OCI-LY1 (cell line): Measurements from ENCODE around the gene CHSY1.

Experiments
- H2AFZ ChIP-seq: fragments of 200-600 bp; sonication (generic), shearing (Covaris generic); 2 replicates; pipeline ENCODE4 v1.6.0; 2014; ENCODE audit warnings: antibody characterized with exemption, mild to moderate bottlenecking, low read length
- H3F3A ChIP-seq: fragments of 200-600 bp; sonication (generic), shearing (Covaris generic); 2 replicates; pipeline ENCODE4 v1.6.0; 2014; ENCODE audit warnings: mild to moderate bottlenecking, antibody characterized with exemption, low read length, moderate library complexity; ENCODE audit not compliant: insufficient read depth
- H3K27ac ChIP-seq: fragments of 200-600 bp; sonication (generic); 2 replicates; pipeline ENCODE4 v1.5.1; 2014; ENCODE audit warnings: low read length, mixed run types, mild to moderate bottlenecking, low read depth; ENCODE audit not compliant: poor library complexity, severe bottlenecking
- H3K27me3 ChIP-seq: fragments of 200-600 bp; sonication (generic); 2 replicates; pipeline ENCODE4 v1.6.0; 2014; ENCODE audit warnings: antibody characterized with exemption, mild to moderate bottlenecking, low read length, moderate library complexity; ENCODE audit not compliant: insufficient read depth
- H3K36me3 ChIP-seq: fragments of 200-600 bp; sonication (generic); 2 replicates; pipeline ENCODE4 v1.6.1; 2014; ENCODE audit warnings: mild to moderate bottlenecking, antibody characterized with exemption, low read length, moderate library complexity, mixed read lengths; ENCODE audit not compliant: insufficient read depth
- H3K4me1 ChIP-seq: fragments of 200-600 bp; sonication (generic); 2 replicates; pipeline ENCODE4 v1.5.1; 2014; ENCODE audit warnings: mild to moderate bottlenecking, low read length, moderate library complexity; ENCODE audit not compliant: insufficient read depth, severe bottlenecking
- H3K4me2 ChIP-seq: fragments of 200-600 bp; sonication (generic), shearing (Covaris generic); 2 replicates; pipeline ENCODE4 v1.6.1; 2014; ENCODE audit warnings: low read length
- H3K4me3 ChIP-seq: fragments of 200-600 bp; sonication (generic); 2 replicates; pipeline ENCODE4 v1.5.1; 2014; ENCODE audit warnings: low read length, low read depth, mild to moderate bottlenecking, mixed read lengths; ENCODE audit not compliant: poor library complexity, severe bottlenecking
- H3K79me2 ChIP-seq: fragments of 200-600 bp; shearing (Covaris generic); 2 replicates; pipeline ENCODE4 v1.6.1; 2016; ENCODE audit warnings: mixed run types, low read length, mixed read lengths; ENCODE audit not compliant: insufficient read depth
- H3K9ac ChIP-seq: fragments of 200-600 bp; sonication (generic), shearing (Covaris generic); 2 replicates; pipeline ENCODE4 v1.6.1; 2014; ENCODE audit warnings: mild to moderate bottlenecking, low read length, mixed read lengths
- H3K9me2 ChIP-seq: fragments of 200-600 bp; sonication (generic), shearing (Covaris generic); 2 replicates; pipeline ENCODE4 v1.6.1; 2014; ENCODE audit warnings: low read depth, mild to moderate bottlenecking, low read length, mixed read lengths
- H3K9me3 ChIP-seq: fragments of 200-600 bp; shearing (Covaris generic); 2 replicates; pipeline ENCODE4 v1.6.1; 2014; ENCODE audit warnings: low read length, mixed read lengths
- H4K20me1 ChIP-seq: fragments of 200-600 bp; sonication (generic), shearing (Covaris generic); 2 replicates; pipeline ENCODE4 v1.6.0; 2016; ENCODE audit warnings: mild to moderate bottlenecking, low read length; ENCODE audit not compliant: insufficient read depth
- EZH2 ChIP-seq: fragments of 200-600 bp; sonication (generic), shearing (Covaris generic); IDR thresholded peaks from 2 replicates; pipeline ENCODE4 v1.8.0; 2017; ENCODE audit warnings: borderline replicate concordance, mixed run types, mild to moderate bottlenecking, antibody characterized with exemption, low read length, moderate library complexity, mixed read lengths
- TF ChIP-seq, protein P1 (sequence below): fragments of 200-600 bp; sonication (generic), shearing (Covaris generic); IDR thresholded peaks from 2 replicates; pipeline ENCODE4 v1.5.1; 2017; ENCODE audit warnings: mild to moderate bottlenecking, antibody characterized with exemption, low read length, moderate library complexity, mixed read lengths

The CHSY1 gene

DNA sequence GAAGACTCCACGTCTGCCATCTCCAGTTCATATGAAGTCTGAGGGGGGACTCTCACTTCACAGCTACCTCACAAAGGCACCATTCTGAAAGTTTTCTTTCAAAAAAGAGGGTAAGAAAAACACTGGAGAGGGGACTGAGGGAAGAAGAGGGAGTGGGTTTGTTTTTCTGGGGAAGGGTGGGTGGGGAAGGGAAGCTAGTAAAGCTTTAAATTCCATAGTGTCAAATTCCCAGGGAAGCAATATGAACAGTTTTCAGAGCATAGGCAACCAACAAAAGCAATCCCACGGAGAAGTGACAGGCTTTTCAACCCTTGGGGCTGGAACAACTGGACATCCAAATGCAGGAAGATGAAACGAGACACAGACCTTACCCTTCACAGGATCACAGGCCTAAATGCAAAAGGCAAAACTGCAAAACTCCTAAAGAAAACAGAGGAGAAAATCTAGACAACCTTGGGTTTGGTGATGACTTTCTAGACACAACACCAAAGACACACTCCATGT is 61.7 kb downstream of the CHSY1 start:
- no peak overlapping the region for H2AFZ ChIP-seq
- H3K4me2 ChIP-seq = no peak overlapping the region
- H3K9me3 ChIP-seq = no peaks in the 10 kb centered on the region
- no peaks in the 10 kb centered on the region for H3F3A ChIP-seq
- no peaks in the 10 kb centered on the region for H4K20me1 ChIP-seq
- no peaks in the 10 kb centered on the region for H3K4me1 ChIP-seq
- H3K9ac ChIP-seq = no peak overlapping the region
- H3K9me2 ChIP-seq = no peaks in the 10 kb centered on the region
- H3K36me3 ChIP-seq = no peaks in the 10 kb centered on the region
- TF ChIP-seq, protein P1, sequence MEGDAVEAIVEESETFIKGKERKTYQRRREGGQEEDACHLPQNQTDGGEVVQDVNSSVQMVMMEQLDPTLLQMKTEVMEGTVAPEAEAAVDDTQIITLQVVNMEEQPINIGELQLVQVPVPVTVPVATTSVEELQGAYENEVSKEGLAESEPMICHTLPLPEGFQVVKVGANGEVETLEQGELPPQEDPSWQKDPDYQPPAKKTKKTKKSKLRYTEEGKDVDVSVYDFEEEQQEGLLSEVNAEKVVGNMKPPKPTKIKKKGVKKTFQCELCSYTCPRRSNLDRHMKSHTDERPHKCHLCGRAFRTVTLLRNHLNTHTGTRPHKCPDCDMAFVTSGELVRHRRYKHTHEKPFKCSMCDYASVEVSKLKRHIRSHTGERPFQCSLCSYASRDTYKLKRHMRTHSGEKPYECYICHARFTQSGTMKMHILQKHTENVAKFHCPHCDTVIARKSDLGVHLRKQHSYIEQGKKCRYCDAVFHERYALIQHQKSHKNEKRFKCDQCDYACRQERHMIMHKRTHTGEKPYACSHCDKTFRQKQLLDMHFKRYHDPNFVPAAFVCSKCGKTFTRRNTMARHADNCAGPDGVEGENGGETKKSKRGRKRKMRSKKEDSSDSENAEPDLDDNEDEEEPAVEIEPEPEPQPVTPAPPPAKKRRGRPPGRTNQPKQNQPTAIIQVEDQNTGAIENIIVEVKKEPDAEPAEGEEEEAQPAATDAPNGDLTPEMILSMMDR = no peak
- TF ChIP-seq EZH2 = no peak
- H3K79me2 ChIP-seq = no peaks in the 10 kb centered on the region
- no peak overlapping the region for H3K27ac ChIP-seq
- no peaks in the 10 kb centered on the region for H3K27me3 ChIP-seq
- no peak overlapping the region for H3K4me3 ChIP-seq

DNA sequence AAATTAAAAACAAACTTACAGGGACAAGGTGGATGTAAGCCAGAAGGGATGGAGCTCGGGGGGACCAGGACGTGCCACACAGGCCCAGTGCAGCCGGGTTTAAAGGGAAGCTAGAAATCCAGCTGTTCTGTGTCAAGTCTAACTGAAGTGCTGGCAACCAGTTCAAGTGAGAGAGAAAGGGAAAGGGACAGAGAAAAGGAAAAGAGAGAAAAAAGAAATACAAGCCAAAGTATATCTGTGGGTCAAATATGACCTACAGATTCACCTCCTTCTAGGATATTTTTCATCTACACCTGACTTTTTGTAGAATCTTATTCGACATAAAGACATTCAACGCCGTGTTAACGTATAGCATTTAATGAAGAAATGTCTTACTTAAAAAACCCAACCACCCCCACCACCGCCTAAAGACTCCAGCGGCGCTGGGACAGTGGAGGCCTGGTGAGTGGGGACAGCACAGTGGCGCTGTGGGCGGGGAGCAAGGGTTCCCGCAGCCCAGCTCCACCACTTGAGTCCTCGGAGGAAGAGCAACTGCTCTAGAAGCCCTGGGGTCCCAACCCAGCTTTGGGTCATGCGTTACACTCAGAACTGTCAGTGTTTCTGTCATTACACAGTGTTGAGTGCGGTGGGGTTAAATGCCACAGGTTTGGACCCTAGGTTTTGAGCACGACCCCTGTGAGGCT is 62.3 kb downstream of the CHSY1 start:
- no peaks in the 10 kb centered on the region for H3K36me3 ChIP-seq
- no peaks in the 10 kb centered on the region for H3F3A ChIP-seq
- no peaks in the 10 kb centered on the region for H3K4me1 ChIP-seq
- H4K20me1 ChIP-seq = no peaks in the 10 kb centered on the region
- no peak overlapping the region for H3K4me3 ChIP-seq
- H3K9me3 ChIP-seq = no peaks in the 10 kb centered on the region
- no peaks in the 10 kb centered on the region for H3K79me2 ChIP-seq
- H3K27ac ChIP-seq = no peak overlapping the region
- no peak for TF ChIP-seq EZH2
- TF ChIP-seq, protein P1 = no peak
- H3K27me3 ChIP-seq = no peaks in the 10 kb centered on the region
- no peak overlapping the region for H3K4me2 ChIP-seq
- H3K9me2 ChIP-seq = no peaks in the 10 kb centered on the region
- no peak overlapping the region for H3K9ac ChIP-seq
- no peak overlapping the region for H2AFZ ChIP-seq

DNA sequence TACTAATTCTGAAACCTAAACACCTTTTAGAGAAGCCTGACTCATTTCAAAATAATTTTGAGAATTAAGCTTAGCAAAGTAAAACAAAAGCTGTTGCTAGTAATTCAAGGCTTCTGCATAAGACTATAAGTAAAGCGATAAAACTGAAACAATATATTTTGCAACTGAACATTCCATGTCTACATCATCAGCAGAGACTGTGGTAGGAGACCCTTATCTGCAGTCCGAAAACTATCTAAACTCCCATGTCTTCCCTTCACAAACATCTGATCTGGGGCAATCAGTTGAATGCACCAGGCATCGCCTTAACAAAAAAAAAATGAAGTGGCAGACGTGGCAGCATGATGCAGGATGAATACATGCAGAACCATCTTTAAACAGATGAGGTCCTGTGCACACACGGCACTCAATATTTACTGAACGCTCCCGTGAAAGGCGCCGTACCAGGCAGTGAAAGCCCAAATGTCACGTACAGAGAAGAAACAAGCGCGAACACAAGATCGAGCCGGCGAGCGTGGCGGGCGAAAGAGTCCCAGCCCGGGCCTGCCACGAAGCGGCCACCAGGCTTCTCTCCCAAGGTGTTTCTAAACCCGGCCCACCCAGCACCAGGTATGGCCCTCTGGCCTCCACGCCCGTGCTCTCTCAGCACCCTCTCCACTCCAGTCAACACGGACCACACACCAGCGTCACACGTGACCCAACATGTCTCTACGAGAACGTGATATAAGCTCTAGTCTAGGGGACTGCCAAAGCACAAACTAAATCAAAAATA is 63.0 kb downstream of the CHSY1 start:
- Histone ChIP-seq H3F3A (no peaks in the 10 kb centered on the region), H3K36me3 (no peaks in the 10 kb centered on the region), H3K27ac (no peak overlapping the region), H3K27me3 (no peaks in the 10 kb centered on the region), H3K79me2 (no peaks in the 10 kb centered on the region), H4K20me1 (no peaks in the 10 kb centered on the region), H3K4me2 (no peak overlapping the region), H3K9me2 (no peaks in the 10 kb centered on the region), H3K4me3 (no peak overlapping the region), H3K9ac (no peak overlapping the region), H2AFZ (no peak overlapping the region), H3K9me3 (no peaks in the 10 kb centered on the region), H3K4me1 (no peaks in the 10 kb centered on the region)
- no peak for TF ChIP-seq EZH2
- TF ChIP-seq, protein P1 = no peak
